ENCODE results near the gene KIF13A.
A peak's percentile ranks its signal among the peaks of the same experiment; 100 is the strongest.
"Not testable (repeated sequence)": the region's sequence is repeated elsewhere in the genome, so short reads cannot be mapped to it uniquely, and the experiment has no call there.

The KIF13A gene

DNA sequence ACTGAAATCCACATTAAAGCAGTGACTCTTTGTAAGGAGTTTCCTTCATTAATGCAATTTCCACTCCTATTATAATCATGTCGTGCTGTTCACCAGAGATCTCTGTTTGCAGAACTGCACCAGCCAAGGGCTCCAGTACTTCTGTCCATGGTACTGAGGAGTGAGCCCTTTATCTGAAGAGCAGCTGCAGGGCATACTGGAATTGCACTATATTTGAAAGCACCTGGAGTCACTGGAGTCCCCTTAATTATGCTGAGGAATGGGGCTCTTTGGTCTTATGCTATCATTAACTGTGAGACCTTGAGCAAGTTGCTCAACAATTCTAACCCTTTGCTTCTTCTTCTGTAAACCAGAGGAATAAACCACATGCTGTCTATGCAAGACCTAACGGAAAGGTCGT is 219.0 kb downstream of the KIF13A start:
- TF ChIP-seq, protein P1, sequence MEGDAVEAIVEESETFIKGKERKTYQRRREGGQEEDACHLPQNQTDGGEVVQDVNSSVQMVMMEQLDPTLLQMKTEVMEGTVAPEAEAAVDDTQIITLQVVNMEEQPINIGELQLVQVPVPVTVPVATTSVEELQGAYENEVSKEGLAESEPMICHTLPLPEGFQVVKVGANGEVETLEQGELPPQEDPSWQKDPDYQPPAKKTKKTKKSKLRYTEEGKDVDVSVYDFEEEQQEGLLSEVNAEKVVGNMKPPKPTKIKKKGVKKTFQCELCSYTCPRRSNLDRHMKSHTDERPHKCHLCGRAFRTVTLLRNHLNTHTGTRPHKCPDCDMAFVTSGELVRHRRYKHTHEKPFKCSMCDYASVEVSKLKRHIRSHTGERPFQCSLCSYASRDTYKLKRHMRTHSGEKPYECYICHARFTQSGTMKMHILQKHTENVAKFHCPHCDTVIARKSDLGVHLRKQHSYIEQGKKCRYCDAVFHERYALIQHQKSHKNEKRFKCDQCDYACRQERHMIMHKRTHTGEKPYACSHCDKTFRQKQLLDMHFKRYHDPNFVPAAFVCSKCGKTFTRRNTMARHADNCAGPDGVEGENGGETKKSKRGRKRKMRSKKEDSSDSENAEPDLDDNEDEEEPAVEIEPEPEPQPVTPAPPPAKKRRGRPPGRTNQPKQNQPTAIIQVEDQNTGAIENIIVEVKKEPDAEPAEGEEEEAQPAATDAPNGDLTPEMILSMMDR (conservative IDR thresholded peaks at IDR 0.05; ENCODE audit: low read depth, low read length) = no peak
- H3K4me3 ChIP-seq (ENCODE audit: low read length) = no peak overlapping the region
- peak; percentile 1 for DNase-seq (ENCODE audit: low read depth)

DNA sequence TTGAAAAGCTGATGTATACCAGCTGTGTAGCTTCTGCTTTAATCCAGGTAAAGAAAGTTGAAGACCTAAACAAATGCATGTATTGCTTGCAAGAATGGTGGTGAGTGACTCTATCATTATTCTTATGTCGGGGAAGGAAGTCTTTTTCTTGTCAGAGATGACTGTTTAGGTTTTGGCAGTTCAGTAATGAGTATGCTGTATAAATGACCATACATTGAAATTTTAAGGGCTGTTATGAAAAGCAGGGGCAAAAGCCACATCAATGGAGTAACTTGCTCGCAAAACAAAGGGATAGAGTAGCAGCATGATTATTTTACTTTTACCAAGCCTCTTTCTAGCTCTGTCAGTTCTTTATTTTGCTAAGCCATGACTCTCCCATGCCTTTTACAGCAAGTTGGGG is 224.8 kb downstream of the KIF13A start:
- H3K4me3 ChIP-seq (ENCODE audit: low read length) = no peak overlapping the region
- TF ChIP-seq, protein P1 (conservative IDR thresholded peaks at IDR 0.05; ENCODE audit: low read depth, low read length) = no peak
- DNase-seq (ENCODE audit: low read depth) = no peak

DNA sequence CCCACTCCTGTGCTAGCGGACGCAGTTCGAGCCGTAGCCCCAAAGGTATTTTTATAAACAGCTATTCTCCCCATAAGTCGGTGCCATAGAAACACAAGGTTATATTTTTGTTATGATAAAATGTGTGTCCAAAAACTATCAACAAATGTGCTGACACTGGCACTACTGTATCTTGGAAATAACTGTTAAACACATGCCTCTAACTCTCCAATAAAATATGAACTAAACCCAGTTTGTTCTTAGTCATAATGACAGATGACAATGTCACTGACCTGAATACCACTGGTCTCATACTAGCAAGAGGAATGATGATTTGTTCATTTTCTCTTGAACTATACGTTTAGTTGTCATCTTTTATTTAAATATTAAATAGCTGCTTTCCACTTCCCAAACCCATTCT is 229.3 kb downstream of the KIF13A start:
- TF ChIP-seq, protein P1 (conservative IDR thresholded peaks at IDR 0.05; ENCODE audit: low read depth, low read length) = no peak
- no peak overlapping the region for H3K4me3 ChIP-seq (ENCODE audit: low read length)
- DNase-seq (ENCODE audit: low read depth) = no peak

DNA sequence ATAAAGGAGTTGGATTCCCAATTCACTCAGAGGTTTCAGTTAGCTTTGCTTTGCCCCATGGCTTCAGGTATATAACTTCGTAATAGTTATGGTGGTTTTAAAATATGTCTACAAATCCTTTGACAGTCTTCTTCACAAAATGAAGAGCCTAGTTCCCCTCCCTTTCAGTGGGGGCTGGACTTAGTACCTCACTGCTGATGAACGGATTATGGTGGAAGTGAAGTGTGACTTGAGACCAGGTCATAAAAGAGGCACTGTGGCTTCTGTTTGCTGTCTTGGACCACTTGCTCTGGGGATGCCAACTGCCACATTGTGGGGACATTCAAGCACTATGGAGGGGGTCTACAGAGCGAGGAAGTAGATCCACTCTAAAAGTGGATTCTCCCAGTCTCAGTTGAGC is 233.2 kb downstream of the KIF13A start:
- no peak overlapping the region for H3K4me3 ChIP-seq (ENCODE audit: low read length)
- TF ChIP-seq, protein P1 (conservative IDR thresholded peaks at IDR 0.05; ENCODE audit: low read depth, low read length) = no peak
- DNase-seq (ENCODE audit: low read depth) = no peak

DNA sequence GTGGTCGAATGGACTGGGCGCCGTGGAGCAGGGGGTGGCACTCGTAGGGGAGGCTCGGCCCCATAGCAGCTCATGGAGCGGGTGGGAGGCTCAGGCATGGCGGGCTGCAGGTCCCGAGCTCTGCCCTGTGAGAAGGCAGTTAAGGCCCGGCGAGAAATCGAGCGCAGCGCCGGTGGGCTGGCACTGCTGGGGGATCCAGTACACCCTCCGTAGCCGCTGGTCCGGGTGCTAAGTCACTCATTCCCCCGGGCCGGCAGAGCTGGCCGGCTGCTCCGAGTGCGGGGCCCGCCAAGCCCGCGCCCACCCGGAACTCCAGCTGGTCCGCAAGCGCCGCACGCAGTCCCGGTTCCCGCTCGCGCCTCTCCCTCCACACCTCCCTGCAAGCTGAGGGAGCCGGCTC is 242.1 kb downstream of the KIF13A start:
- H3K4me3 ChIP-seq (ENCODE audit: low read length); DNase-seq (ENCODE audit: low read depth): not testable (repeated sequence)

DNA sequence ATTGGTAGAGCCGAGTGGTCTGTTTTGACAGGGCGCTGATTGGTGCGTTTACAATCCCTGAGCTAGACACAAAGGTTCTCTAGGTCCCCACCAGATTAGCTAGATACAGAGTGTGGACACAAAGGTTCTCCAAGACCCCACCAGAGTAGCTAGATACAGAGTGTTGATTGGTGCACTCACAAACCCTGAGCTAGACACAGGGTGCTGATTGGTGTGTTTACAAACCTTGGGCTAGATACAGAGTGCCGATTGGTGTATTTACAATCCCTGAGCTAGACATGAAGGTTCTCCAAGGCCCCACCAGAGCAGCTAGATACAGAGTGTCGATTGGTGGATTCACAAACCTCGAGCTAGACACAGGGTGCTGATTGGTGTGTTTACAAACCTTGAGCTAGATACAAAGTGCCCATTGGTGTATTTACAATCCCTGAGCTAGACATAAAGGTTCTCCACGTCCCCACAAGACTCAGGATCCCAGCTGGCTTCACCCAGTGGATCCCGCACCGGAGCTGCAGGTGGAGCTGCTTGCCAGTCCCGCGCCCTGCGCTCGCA is 242.6 kb downstream of the KIF13A start:
- not testable (repeated sequence) for DNase-seq (ENCODE audit: low read depth)

DNA sequence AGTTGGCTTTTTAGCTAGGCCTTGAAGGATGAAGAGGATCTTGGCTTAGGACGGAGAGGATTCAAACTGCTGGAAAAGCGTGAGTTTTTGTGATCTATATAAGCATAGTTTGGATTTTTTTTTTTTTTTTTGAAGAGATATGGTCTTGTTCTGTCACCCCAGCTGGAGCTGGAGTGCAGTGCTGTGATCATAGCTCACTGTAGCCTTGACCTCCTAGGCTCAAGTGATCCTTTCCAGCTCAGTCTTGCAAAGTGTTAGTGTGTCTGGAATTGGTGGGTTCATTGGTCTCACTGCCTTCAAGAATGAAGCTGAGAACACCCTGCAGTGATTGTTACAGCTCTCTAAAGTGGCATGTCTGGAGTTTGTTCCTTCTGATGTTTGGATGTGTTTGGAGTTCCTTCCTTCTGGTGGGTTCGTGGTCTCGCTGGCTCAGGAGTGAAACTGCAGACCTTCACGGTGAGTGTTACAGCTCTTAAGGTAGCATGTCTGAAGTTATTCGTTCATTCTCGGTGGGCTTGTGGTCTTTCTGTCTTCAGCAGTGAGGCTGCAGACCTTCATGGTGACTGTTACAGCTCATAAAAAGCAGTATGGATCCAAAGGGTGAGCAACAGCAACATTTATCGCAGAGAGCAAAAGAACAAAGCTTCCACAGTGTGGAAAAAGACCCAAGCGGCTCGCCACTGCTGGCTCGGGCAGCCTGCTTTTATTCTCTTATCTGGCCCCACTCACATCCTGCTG is 243.2 kb downstream of the KIF13A start:
- TF ChIP-seq, protein P1 (conservative IDR thresholded peaks at IDR 0.05; ENCODE audit: low read depth, low read length) = no peak
- DNase-seq (ENCODE audit: low read depth) = no peak
- H3K4me3 ChIP-seq (ENCODE audit: low read length) = no peak overlapping the region

More for the DNA sequence above, 242.6 kb downstream of the KIF13A start:
- H3K4me3 ChIP-seq (ENCODE audit: low read length) = not testable (repeated sequence)

DNA sequence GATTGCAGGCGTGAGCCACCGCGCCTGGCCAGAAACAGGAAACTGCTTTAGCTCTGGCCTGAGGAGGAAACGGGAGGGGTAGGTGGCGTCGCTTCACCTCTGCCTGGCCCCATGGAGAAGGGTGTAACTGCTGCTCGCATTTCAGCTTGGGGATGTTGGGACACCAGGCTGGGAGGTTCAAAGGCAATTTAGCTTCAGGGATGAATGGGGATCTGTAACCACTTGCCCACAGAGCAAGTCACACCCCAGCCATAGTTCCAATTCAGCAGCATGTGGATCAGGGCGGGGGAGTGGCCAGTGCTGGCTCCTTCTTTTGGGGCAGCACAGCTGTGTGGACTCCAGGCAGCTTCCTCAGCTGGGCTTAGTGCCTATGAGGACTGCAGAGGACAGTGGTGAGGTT is 245.9 kb downstream of the KIF13A start:
- no peak overlapping the region for H3K4me3 ChIP-seq (ENCODE audit: low read length)
- TF ChIP-seq, protein P1 (conservative IDR thresholded peaks at IDR 0.05; ENCODE audit: low read depth, low read length) = no peak
- no peak for DNase-seq (ENCODE audit: low read depth)
